HG02571 (cell line): ENCODE results near the gene RNU11.
"Not testable (repeated sequence)": the region's sequence is repeated elsewhere in the genome, so short reads cannot be mapped to it uniquely, and the experiment has no call there.

Experiments used
- ATAC-seq: cut with Tn5 transposase; IDR thresholded peaks from one replicate; pipeline ENCODE4 v1.9.1; 2021; ENCODE audit warnings: mild to moderate bottlenecking, moderate library complexity; ENCODE audit not compliant: unreplicated experiment

Gene RNU11

GRCh38 chr1:28648474-28649198, at the start of gene RNU11:
Gene RNU11 (plus strand): TSS chr1:28648600.
- peak; percentile 67 for ATAC-seq

GRCh38 chr1:28601696-28602095, 46.7 kb upstream of the RNU11 start:
- no peak for ATAC-seq

GRCh38 chr1:28602536-28603439, 45.6 kb upstream of the RNU11 start:
- ATAC-seq, result no peak

GRCh38 chr1:28604411-28604810, 44.0 kb upstream of the RNU11 start:
- ATAC-seq, result no peak

GRCh38 chr1:28604962-28605361, 43.4 kb upstream of the RNU11 start:
- ATAC-seq, result no peak

GRCh38 chr1:28606771-28607170, 41.6 kb upstream of the RNU11 start:
- no peak for ATAC-seq

GRCh38 chr1:28613175-28613574, 35.2 kb upstream of the RNU11 start:
- ATAC-seq, result no peak

- ATAC-seq, result no peak
Observed at GRCh38 chr1:28631713-28632112, 16.7 kb upstream of the RNU11 start.

- ATAC-seq, result no peak
Observed at GRCh38 chr1:28632560-28632959, 15.8 kb upstream of the RNU11 start.

GRCh38 chr1:28640766-28641165, 7.6 kb upstream of the RNU11 start:
- no peak for ATAC-seq

- peak; percentile 14 for ATAC-seq
Observed at GRCh38 chr1:28642056-28642846, 6.1 kb upstream of the RNU11 start.

- peak; percentile 74 for ATAC-seq
Observed at GRCh38 chr1:28642847-28643635, 5.4 kb upstream of the RNU11 start, which contains the start of gene TAF12. Gene TAF12 (minus strand): TSS chr1:28643067. CDS start chr1:28622081, 20,986 bp downstream.

- ATAC-seq, result no peak
Observed at GRCh38 chr1:28644494-28644893, 3.9 kb upstream of the RNU11 start.

- ATAC-seq, result not testable (repeated sequence)
Observed at GRCh38 chr1:28645406-28645805, 3.0 kb upstream of the RNU11 start.

GRCh38 chr1:28646040-28646439, 2.4 kb upstream of the RNU11 start:
- ATAC-seq, result no peak

- ATAC-seq, result peak; percentile 66
Observed at GRCh38 chr1:28648008-28648473, 359 bp upstream of the RNU11 start.

- ATAC-seq, result not testable (repeated sequence)
Observed at GRCh38 chr1:28653063-28653462, 4.7 kb downstream of the RNU11 start.

- ATAC-seq, result not testable (repeated sequence)
Observed at GRCh38 chr1:28653870-28654269, 5.5 kb downstream of the RNU11 start.

- ATAC-seq, result not testable (repeated sequence)
Observed at GRCh38 chr1:28655448-28656311, 7.3 kb downstream of the RNU11 start.
